DMS153 (cell line): ENCODE measurements around the gene AKT1.
"Not testable (repeated sequence)": the region's sequence is repeated elsewhere in the genome, so short reads cannot be mapped to it uniquely, and the experiment has no call there.

Source experiments
- DNase-seq: peaks from one replicate; lab custom pipeline; 2025; lab: John Stamatoyannopoulos, UW

AKT1 gene

GRCh38 chr14:104818714-104819161 lies 23.2 kb upstream of the AKT1 start:
- DNase-seq: no peak

- no peak for DNase-seq
Observed at GRCh38 chr14:104817930-104818713, 22.6 kb upstream of the AKT1 start.

- DNase-seq: no peak
Observed at GRCh38 chr14:104816616-104816884, 21.0 kb upstream of the AKT1 start.

DNA sequence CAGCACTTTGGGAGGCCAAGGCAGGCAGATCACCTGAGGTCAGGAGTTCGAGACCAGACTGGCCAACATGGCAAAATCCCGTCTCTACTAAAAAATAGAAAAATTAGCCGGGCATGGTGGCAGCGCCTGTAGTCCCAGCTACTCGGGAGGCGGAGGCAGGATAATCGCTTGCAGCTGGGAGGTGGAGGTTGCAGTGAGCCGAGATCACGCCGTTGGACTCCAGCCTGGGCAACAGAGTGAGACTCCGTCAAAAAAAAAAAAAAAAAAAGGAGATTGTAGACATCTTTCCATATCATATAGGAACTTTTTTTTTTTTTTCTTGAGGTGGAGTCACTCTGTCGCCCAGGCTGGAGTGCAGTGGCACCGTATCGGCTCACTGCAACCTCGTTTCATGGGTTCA lies 19.2 kb upstream of the AKT1 start:
- not testable (repeated sequence) for DNase-seq

- no peak for DNase-seq
Observed at GRCh38 chr14:104813286-104813685, 17.7 kb upstream of the AKT1 start.

GRCh38 chr14:104810316-104810715 lies 14.8 kb upstream of the AKT1 start:
- no peak for DNase-seq

DNA sequence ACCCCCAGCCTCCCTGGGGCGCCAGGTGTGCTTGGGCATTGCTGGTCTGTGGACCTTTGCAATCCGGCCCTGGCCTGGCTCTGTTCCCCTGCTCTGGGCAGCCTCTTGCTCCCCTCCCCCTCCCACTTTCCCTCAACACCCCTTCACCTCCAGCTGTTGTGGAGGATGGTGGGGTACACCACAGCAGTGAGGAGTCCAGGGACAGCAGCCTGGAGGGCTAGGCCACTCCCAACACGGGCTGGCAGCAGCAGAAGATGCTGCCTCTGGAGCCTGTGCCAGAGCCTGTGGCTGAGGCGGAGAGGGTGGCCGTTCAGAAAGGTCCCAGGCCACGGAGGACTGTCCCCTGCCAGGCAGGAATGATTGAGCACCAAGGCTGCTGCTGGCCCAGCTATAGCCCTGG lies 12.9 kb upstream of the AKT1 start:
- no peak for DNase-seq

GRCh38 chr14:104806625-104807465 lies 11.3 kb upstream of the AKT1 start:
- no peak for DNase-seq

DNA sequence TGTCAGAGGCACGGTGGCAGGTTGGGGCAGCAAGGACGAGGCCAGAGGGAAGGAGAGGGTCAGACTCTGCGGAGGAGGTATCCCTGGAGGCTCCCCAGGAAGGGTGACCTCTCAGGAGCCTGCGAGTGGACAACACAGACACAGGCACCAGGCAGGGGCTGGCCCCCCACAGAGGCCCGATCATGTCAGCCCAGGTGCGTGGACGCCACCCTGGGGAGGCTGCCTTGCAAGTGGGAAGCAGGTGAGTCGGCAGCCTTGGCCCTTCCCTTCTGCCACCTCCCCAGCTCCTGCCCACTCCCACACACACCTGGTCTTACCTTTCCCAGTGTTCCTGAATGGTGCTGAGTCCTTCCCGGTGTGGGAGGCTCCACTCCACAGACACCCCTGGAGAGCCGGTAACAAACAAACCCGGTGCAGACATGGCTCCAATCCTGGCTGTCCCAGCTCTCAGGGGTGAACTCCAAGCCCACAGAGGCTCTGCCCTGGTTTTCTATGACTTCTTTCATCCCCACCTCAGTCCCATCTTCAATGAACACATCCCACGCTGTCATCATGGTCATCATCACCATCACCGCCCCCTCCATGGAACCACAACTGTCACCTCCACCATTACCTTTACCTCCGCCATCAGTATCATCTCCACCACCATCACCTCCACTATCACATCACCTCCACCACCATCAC lies 10.5 kb upstream of the AKT1 start:
- no peak for DNase-seq

- DNase-seq: no peak
Observed at GRCh38 chr14:104805326-104805678, 9.8 kb upstream of the AKT1 start.

- DNase-seq: no peak
Observed at GRCh38 chr14:104804481-104805325, 9.2 kb upstream of the AKT1 start.

DNA sequence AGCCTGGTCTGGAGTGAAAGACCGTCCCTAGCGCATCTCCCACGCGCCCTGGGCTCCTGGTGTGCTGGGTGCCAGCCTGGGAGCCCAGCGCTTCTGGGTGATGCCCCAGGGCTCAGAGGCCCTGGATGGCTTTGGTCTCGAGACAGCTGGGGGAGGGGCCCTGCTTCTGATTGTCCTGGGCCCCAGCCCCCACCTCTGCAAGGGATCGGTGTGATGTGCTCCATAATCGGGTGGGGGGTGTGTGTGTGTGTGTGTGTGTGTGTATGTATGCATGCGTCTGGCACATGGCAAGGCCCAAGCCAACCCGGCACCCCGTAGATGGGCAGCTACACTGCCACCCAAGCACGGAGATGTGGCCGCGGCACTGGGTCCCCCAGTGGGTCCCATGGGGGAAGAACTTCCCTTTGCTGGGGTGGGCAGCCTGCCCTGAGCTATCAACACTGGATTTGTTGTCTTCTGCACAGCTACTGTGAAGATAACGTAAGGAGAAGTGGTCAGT lies 8.4 kb upstream of the AKT1 start:
- no peak for DNase-seq

GRCh38 chr14:104803280-104803911 lies 7.8 kb upstream of the AKT1 start:
- DNase-seq: no peak

GRCh38 chr14:104802394-104803184 lies 7.0 kb upstream of the AKT1 start:
- no peak for DNase-seq

DNA sequence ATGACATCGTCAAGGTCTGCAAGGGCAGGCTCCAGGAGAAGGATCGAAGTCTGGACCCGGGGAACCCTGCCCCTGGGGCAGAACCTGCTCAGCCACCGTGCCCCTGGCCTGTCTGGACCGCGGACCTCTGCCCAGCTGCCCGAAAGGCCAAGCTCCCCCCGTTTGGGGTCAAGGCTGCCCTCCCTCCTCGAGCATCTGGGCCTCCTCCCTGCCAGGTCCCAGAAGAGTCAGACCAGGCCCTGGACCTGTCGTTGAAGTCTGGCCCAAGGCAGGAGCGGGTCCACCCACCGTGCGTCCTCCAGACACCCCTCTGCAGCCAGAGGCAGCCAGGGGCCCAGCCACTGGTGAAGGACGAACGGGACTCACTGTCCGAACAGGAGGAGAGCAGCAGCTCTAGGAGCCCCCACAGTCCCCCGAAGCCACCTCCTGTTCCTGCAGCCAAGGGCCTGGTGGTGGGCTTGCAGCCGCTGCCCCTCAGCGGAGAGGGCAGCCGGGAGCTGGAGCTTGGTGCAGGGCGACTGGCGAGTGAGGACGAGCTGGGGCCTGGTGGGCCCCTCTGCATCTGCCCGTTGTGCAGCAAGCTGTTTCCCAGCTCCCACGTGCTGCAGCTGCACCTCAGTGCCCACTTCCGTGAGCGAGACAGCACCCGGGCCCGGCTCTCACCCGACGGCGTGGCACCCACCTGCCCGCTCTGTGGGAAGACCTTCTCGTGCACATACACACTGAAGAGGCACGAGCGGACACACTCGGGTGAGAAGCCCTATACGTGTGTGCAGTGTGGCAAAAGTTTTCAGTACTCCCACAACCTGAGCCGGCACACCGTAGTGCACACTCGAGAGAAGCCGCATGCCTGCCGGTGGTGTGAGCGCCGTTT lies 6.2 kb upstream of the AKT1 start:
- DNase-seq: no peak

DNA sequence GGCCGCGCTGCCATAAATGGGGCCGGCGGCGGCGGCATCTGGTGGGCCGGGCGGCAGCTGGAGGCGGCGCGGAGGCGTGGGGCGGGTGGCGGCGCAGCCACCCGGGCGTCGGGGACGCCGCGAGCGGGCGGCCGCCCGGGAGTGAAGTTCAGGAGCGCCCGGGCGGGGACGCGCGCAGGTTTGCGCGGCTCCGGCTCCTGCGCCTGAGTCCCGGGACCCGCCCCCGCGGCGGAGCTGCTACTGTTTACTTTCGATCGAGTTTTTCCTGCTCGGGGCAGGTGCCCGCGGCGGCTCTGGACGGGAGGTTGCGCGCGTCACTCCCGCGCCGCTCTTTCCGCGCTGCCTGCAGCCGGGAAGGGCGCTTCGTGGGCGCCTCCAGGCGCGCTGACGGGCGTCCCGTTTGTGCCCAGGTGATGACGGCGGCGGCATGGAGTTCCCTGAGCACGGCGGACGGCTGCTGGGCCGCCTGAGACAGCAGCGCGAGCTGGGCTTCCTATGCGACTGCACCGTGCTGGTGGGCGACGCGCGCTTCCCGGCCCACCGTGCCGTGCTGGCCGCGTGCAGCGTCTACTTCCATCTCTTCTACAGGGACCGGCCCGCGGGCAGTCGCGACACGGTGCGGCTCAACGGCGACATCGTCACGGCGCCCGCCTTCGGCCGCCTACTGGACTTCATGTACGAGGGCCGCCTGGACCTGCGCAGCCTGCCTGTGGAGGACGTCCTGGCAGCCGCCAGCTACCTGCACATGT lies 5.4 kb upstream of the AKT1 start, which contains the start of gene ZBTB42:
Gene ZBTB42 (plus strand): TSS at position 331 of the 749 bp plus-strand sequence. CDS start 97 bp downstream, at position 428.
- no peak for DNase-seq

DNA sequence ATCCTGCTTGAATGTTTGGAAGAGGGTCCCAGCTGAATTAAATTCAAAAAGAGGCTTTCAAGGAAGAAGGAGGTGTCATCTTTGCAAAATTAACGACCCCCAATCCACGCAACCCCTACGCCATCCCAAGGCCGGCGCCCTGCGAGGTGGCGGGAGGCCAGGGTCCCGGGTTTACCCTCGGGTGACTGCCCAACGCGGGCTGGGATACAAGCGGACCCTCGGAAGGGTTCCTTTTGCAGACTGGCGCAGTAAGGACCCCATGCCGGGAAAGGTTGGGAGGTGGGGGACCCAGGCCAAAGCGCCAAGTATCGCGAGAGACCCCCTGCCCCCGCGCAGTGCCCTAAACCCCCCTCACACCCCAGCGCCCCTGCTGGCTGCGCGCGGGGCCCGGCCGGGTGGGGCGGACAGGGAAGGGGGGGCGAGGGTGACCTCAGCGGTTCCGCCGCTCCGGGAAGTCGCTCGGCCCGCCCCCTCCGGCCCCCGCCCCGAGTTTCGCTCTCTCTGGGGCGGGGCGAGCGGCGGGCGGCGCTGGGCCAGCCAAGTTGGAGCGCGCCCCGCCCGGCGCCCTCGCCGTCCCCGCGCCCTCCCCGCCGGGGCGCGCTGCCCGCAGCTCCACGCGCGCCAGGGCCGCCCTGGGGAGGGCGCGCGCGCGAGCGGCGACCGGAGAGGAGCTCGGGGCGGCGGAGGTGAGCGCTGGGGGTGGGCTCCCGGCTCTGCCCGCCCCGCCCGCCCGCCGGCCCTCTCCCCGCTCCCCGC lies 4.6 kb upstream of the AKT1 start:
- no peak for DNase-seq
